GM12872 (cell line): Measurements from ENCODE around the gene RUSC2.
A peak's percentile ranks its signal among the peaks of the same experiment; 100 is the strongest.

ENCODE experiments used
- CTCF ChIP-seq: IDR thresholded peaks from 3 replicates; pipeline ENCODE4 v1.5.1; 2011; ENCODE audit warnings: low read depth, mild to moderate bottlenecking, low read length, moderate library complexity; ENCODE audit not compliant: insufficient read depth

Gene RUSC2

GRCh38 chr9:35470340-35470739 is 19.6 kb upstream of the RUSC2 start:
- no peak for TF ChIP-seq CTCF

- no peak for TF ChIP-seq CTCF
These were observed 19.0 kb upstream of the RUSC2 start for GRCh38 chr9:35470894-35471293.

GRCh38 chr9:35476596-35476995 is 13.3 kb upstream of the RUSC2 start:
- TF ChIP-seq CTCF: no peak

GRCh38 chr9:35477211-35477855 is 12.6 kb upstream of the RUSC2 start:
- peak; percentile 84 for TF ChIP-seq CTCF

GRCh38 chr9:35478871-35479270 is 11.0 kb upstream of the RUSC2 start:
- TF ChIP-seq CTCF: no peak

- peak; percentile 53 for TF ChIP-seq CTCF
These were observed 8.4 kb upstream of the RUSC2 start for GRCh38 chr9:35481347-35481975.

- TF ChIP-seq CTCF: no peak
These were observed 7.8 kb upstream of the RUSC2 start for GRCh38 chr9:35482071-35482470.
